Mesendoderm (in vitro differentiated cells): ENCODE measurements around the gene ZFYVE27. TPM values are rescaled to one million over a fixed set of nuclear protein-coding genes. Genes with fewer than 3 reads are reported as not detected.
"Not testable (repeated sequence)": the region's sequence is repeated elsewhere in the genome, so short reads cannot be mapped to it uniquely, and the experiment has no call there.

ENCODE experiments used
- DNase-seq: peaks from one replicate; pipeline ENCODE4 v3.0.0; 2013
- H2AK5ac ChIP-seq: 2 replicates; pipeline ENCODE4 v1.6.1; 2013; ENCODE audit warnings: low read length, inconsistent platforms
- H2BK120ac ChIP-seq: 2 replicates; pipeline ENCODE4 v1.6.1; 2013; ENCODE audit warnings: low read depth, mild to moderate bottlenecking, low read length, moderate library complexity, mixed read lengths
- H2BK15ac ChIP-seq: replicated peaks from 2 replicates; pipeline ENCODE4 v1.6.1; 2013; ENCODE audit warnings: low read depth, mild to moderate bottlenecking, moderate library complexity
- H2BK5ac ChIP-seq: 2 replicates; pipeline ENCODE4 v1.6.1; 2013; ENCODE audit warnings: low read length, inconsistent platforms
- H3K18ac ChIP-seq: 2 replicates; pipeline ENCODE4 v1.6.1; 2013; ENCODE audit warnings: mild to moderate bottlenecking, low read length, mixed read lengths
- H3K23ac ChIP-seq: one replicate; pipeline ENCODE4 v1.6.1; 2013; ENCODE audit warnings: low read length
- H3K27ac ChIP-seq: 2 replicates; pipeline ENCODE4 v1.5.1; 2013; ENCODE audit warnings: low read depth, mild to moderate bottlenecking, inconsistent platforms, low read length, moderate library complexity
- H3K27me3 ChIP-seq: 2 replicates; pipeline ENCODE4 v1.6.1; 2013; ENCODE audit warnings: low read length, control low read depth, mild to moderate bottlenecking, inconsistent platforms; ENCODE audit not compliant: insufficient read depth, poor library complexity
- H3K36me3 ChIP-seq: 2 replicates; pipeline ENCODE4 v1.6.1; 2013; ENCODE audit warnings: low read length, inconsistent platforms; ENCODE audit not compliant: control insufficient read depth, insufficient read depth
- H3K4ac ChIP-seq: one replicate; pipeline ENCODE4 v1.6.1; 2013; ENCODE audit warnings: low read depth, mild to moderate bottlenecking, low read length, moderate library complexity
- H3K4me1 ChIP-seq: 2 replicates; pipeline ENCODE4 v1.6.1; 2013; ENCODE audit warnings: low read depth, low read length, inconsistent platforms; ENCODE audit not compliant: control insufficient read depth
- H3K4me2 ChIP-seq: 2 replicates; pipeline ENCODE4 v1.6.1; 2013; ENCODE audit warnings: low read length
- H3K4me3 ChIP-seq: 2 replicates; pipeline ENCODE4 v1.5.1; 2013; ENCODE audit warnings: mild to moderate bottlenecking, low read length
- H3K56ac ChIP-seq: one replicate; pipeline ENCODE4 v1.6.1; 2013; ENCODE audit warnings: low read length
- H3K79me1 ChIP-seq: 2 replicates; pipeline ENCODE4 v1.6.1; 2013; ENCODE audit warnings: low read length, inconsistent platforms
- H3K79me2 ChIP-seq: 2 replicates; pipeline ENCODE4 v1.6.1; 2013; ENCODE audit warnings: mild to moderate bottlenecking, low read length; ENCODE audit not compliant: control insufficient read depth, insufficient read depth
- H3K9ac ChIP-seq: 2 replicates; pipeline ENCODE4 v1.6.1; 2013; ENCODE audit warnings: low read length, inconsistent platforms
- H4K5ac ChIP-seq: one replicate; pipeline ENCODE4 v1.6.1; 2013; ENCODE audit warnings: low read length
- H4K8ac ChIP-seq: one replicate; pipeline ENCODE4 v1.6.1; 2013; ENCODE audit warnings: low read depth, mild to moderate bottlenecking, control low read depth, low read length, moderate library complexity
- WGBS: extraction: QIAGEN DNeasy Blood & Tissue Kit; methylation state at CpG from one replicate; pipeline ENCODE4 v1.1.7; 2013; ENCODE audit warnings: low lambda C conversion rate, missing lambda C conversion rate; ENCODE audit not compliant: insufficient coverage; ENCODE audit errors: extremely low coverage; 5-methylcytosine and 5-hydroxymethylcytosine counted together
- polyA plus RNA-seq, 2 experiments: library from polyadenylated mRNA; stranded (reverse); fragments of 200-250 nt; gene quantifications; one replicate each; pipeline ENCODE4 v1.2.3, GENCODE V29; 2013

ZFYVE27 gene
- 9.5 TPM for polyA plus RNA-seq (2013, experiment 1 of 2)
- polyA plus RNA-seq (2013, experiment 2 of 2), result 8.5 TPM

- no peak within 1 kb of the TSS for H2BK120ac ChIP-seq
- H2AK5ac ChIP-seq, result no peak within 1 kb of the TSS
- peaks cover 2% of the 10 kb centered on the region for H3K4me1 ChIP-seq
- H3K18ac ChIP-seq, result no peak within 1 kb of the TSS
- H3K4me2 ChIP-seq, result peak within 1 kb of the TSS; percentile 70
- H3K4ac ChIP-seq, result no peak within 1 kb of the TSS
- H3K36me3 ChIP-seq, result no peaks in the 10 kb centered on the region
- no peak within 1 kb of the TSS for H4K8ac ChIP-seq
- peak within 1 kb of the TSS; percentile 77 for H3K4me3 ChIP-seq
- peak; percentile 97 for DNase-seq
- no peaks in the 10 kb centered on the region for H3K27me3 ChIP-seq
- H4K5ac ChIP-seq, result peak within 1 kb of the TSS; percentile 17
- H3K9ac ChIP-seq, result peak within 1 kb of the TSS; percentile 87
- peaks cover 12% of the 10 kb centered on the region for H3K79me2 ChIP-seq
- no CpG with 5 or more reads among the region's 72 CpGs for WGBS
- H3K56ac ChIP-seq, result peak within 1 kb of the TSS; percentile 95
- H3K79me1 ChIP-seq, result peaks cover 16% of the 10 kb centered on the region
- no peak within 1 kb of the TSS for H2BK5ac ChIP-seq
- no peak within 1 kb of the TSS for H3K27ac ChIP-seq
- H2BK15ac ChIP-seq, result no peak within 1 kb of the TSS
- H3K23ac ChIP-seq, result peak within 1 kb of the TSS; percentile 51
These were observed at the start of gene ZFYVE27 for GRCh38 chr10:97736902-97737769. ZFYVE27 (plus strand) TSS chr10:97737128; CDS start chr10:97738478, 1,350 bp downstream.

- no peak overlapping the region for H3K27ac ChIP-seq
- H4K5ac ChIP-seq, result peak overlapping the region; percentile 8
- no peak overlapping the region for H4K8ac ChIP-seq
These were observed 48.8 kb upstream of the ZFYVE27 start for GRCh38 chr10:97687785-97688781.

GRCh38 chr10:97689559-97690020 is 47.3 kb upstream of the ZFYVE27 start:
- Histone ChIP-seq H4K8ac (no peak overlapping the region), H3K79me2 (no peaks in the 10 kb centered on the region), H2BK5ac (no peak overlapping the region), H4K5ac (no peak overlapping the region), H3K79me1 (no peaks in the 10 kb centered on the region), H2BK120ac (no peak overlapping the region), H2AK5ac (no peak overlapping the region), H3K4ac (no peak overlapping the region), H3K18ac (no peak overlapping the region), H3K9ac (no peak overlapping the region), H3K56ac (no peak overlapping the region), H3K4me1 (peaks cover 3% of the 10 kb centered on the region), H3K27me3 (no peaks in the 10 kb centered on the region), H3K27ac (no peak overlapping the region), H3K36me3 (no peaks in the 10 kb centered on the region), H3K4me3 (no peak overlapping the region), H3K4me2 (no peak overlapping the region), H2BK15ac (no peak overlapping the region), H3K23ac (no peak overlapping the region)
- no CpG with 5 or more reads among the region's 5 CpGs for WGBS
- peak; percentile 22 for DNase-seq

More at GRCh38 chr10:97687785-97688781, 48.8 kb upstream of the ZFYVE27 start:
- Histone ChIP-seq H2BK120ac (no peak overlapping the region), H2AK5ac (peak overlapping the region; percentile 85), H3K4ac (no peak overlapping the region), H3K4me3 (no peak overlapping the region), H3K4me1 (peaks cover 3% of the 10 kb centered on the region), H2BK5ac (no peak overlapping the region), H3K4me2 (peak overlapping the region; percentile 61), H3K79me2 (no peaks in the 10 kb centered on the region), H3K27me3 (no peaks in the 10 kb centered on the region), H3K79me1 (no peaks in the 10 kb centered on the region), H2BK15ac (no peak overlapping the region), H3K36me3 (no peaks in the 10 kb centered on the region), H3K23ac (no peak overlapping the region), H3K9ac (peak overlapping the region; percentile 65), H3K56ac (peak overlapping the region; percentile 85), H3K18ac (no peak overlapping the region)
- no CpG with 5 or more reads among the region's 14 CpGs for WGBS
- DNase-seq, result no peak

GRCh38 chr10:97690133-97690532 is 46.8 kb upstream of the ZFYVE27 start:
- H3K27ac ChIP-seq, result no peak overlapping the region

GRCh38 chr10:97698072-97698655 is 38.8 kb upstream of the ZFYVE27 start:
- not testable (repeated sequence) for H2BK5ac ChIP-seq, H3K79me1 ChIP-seq, H2BK15ac ChIP-seq, H3K4me1 ChIP-seq, DNase-seq, H4K5ac ChIP-seq, H3K4me3 ChIP-seq, H4K8ac ChIP-seq, H3K4me2 ChIP-seq, H3K36me3 ChIP-seq, H3K79me2 ChIP-seq, H2BK120ac ChIP-seq, H3K18ac ChIP-seq, H3K4ac ChIP-seq, H2AK5ac ChIP-seq, H3K27ac ChIP-seq, H3K27me3 ChIP-seq, H3K9ac ChIP-seq, H3K56ac ChIP-seq, H3K23ac ChIP-seq
- WGBS, result no CpG with 5 or more reads among the region's 11 CpGs

More at GRCh38 chr10:97690133-97690532, 46.8 kb upstream of the ZFYVE27 start:
- no peak overlapping the region for H3K9ac ChIP-seq
- H3K79me1 ChIP-seq, result no peaks in the 10 kb centered on the region
- no peak overlapping the region for H3K4ac ChIP-seq
- no peak overlapping the region for H3K4me3 ChIP-seq
- no peak overlapping the region for H2BK15ac ChIP-seq
- no peak overlapping the region for H3K56ac ChIP-seq
- H2BK120ac ChIP-seq, result no peak overlapping the region
- no peak overlapping the region for H2BK5ac ChIP-seq
- H4K8ac ChIP-seq, result no peak overlapping the region
- H3K36me3 ChIP-seq, result no peaks in the 10 kb centered on the region
- no peak overlapping the region for H3K18ac ChIP-seq
- H3K4me1 ChIP-seq, result peaks cover 3% of the 10 kb centered on the region
- H2AK5ac ChIP-seq, result no peak overlapping the region
- no peak overlapping the region for H4K5ac ChIP-seq
- no peaks in the 10 kb centered on the region for H3K27me3 ChIP-seq
- no peaks in the 10 kb centered on the region for H3K79me2 ChIP-seq
- no peak overlapping the region for H3K23ac ChIP-seq
- H3K4me2 ChIP-seq, result no peak overlapping the region
- DNase-seq, result no peak
- no CpG with 5 or more reads among the region's 3 CpGs for WGBS
